Heart left ventricle (tissue), 16 donors: Measurements from ENCODE around the gene ARSD. TPM values are rescaled to one million over a fixed set of nuclear protein-coding genes. Genes with fewer than 3 reads are reported as not detected.

ENCODE experiments used
- ATAC-seq, 4 donors: fragments of 200-7000 bp; cut with Tn5 transposase; one replicate each; pipeline ENCODE4 v1.9.1; 2020 to 2022; ENCODE audit warnings: moderate library complexity in 4 of 4, mild to moderate bottlenecking in 3 of 4, moderate number of reproducible peaks in 1 of 4
- DNase-seq, 5 donors: peaks; one replicate each; pipeline ENCODE4 v3.0.0-alpha.2; 2020
- H3K27ac ChIP-seq, 12 donors: fragments of 200-600 bp; sonication (generic) in 4 of 12; one replicate each; pipeline versions ENCODE4 v1.5.0 to v1.8.0; 2016 to 2022; ENCODE audit warnings: mild to moderate bottlenecking in 2 of 12
- H3K27me3 ChIP-seq, 9 donors: fragments of 200-600 bp; sonication (generic) in 2 of 9; one replicate each; pipeline versions ENCODE4 v1.5.1 to v1.8.0; 2016 to 2022; ENCODE audit warnings: mild to moderate bottlenecking in 3 of 9
- H3K36me3 ChIP-seq, 9 donors: fragments of 200-600 bp; sonication (generic) in 2 of 9; one replicate each; pipeline versions ENCODE4 v1.5.0 to v1.8.0; 2018 to 2022; ENCODE audit warnings: mild to moderate bottlenecking in 2 of 9
- H3K4me1 ChIP-seq, 12 donors: fragments of 200-600 bp; sonication (generic) in 4 of 12; one replicate each; pipeline versions ENCODE4 v1.5.0 to v1.8.0; 2016 to 2022; ENCODE audit warnings: mild to moderate bottlenecking in 3 of 12
- H3K4me3 ChIP-seq, 12 donors: fragments of 200-600 bp; sonication (generic) in 4 of 12; one replicate each; pipeline versions ENCODE4 v1.5.0 to v1.8.0; 2017 to 2022; ENCODE audit warnings: mild to moderate bottlenecking in 9 of 12, moderate library complexity in 4 of 12
- H3K9me3 ChIP-seq, 12 donors: fragments of 200-600 bp; sonication (generic) in 4 of 12; one replicate each; pipeline versions ENCODE4 v1.5.0 to v1.8.0; 2016 to 2022; ENCODE audit warnings: mild to moderate bottlenecking in 1 of 12
- POLR2A ChIP-seq, 2 donors: fragments of 450-650 bp; IDR thresholded peaks; one replicate each; pipeline ENCODE4 v1.6.1; 2017; ENCODE audit warnings: antibody characterized with exemption in 2 of 2, mild to moderate bottlenecking in 2 of 2, moderate library complexity in 2 of 2
- WGBS, 4 donors: extraction: QIAGEN DNeasy Blood & Tissue Kit in 2 of 4; methylation state at CpG; one replicate each; pipeline versions ENCODE4 v1.1.5 to v1.1.7; 2013 to 2018; 5-methylcytosine and 5-hydroxymethylcytosine counted together
- intact Hi-C, 10 donors: fragments of 100-400 bp; cut with DNase I; formaldehyde crosslinking; loops; one replicate each; pipeline versions ENCODE4 v1.11.1 to v1.14.2; 2022
- polyA plus RNA-seq, 2 donors: library from polyadenylated mRNA; stranded (reverse); fragments of 200-250 nt; gene quantifications; one replicate each; pipeline ENCODE4 v1.2.3, GENCODE V29; 2013
- total RNA-seq, 9 donors: library from RNA; depleted of rRNA in 2 of 9; stranded (reverse); fragments of >200 nt in 2 of 9; fragmentation: NEBNext Ultra II Directional in 3 of 9; extraction: Animal tissue kit (Norgen Biotek cat#: 25700) in 3 of 9; gene quantifications; one replicate each; pipeline versions ENCODE4 v1.1.0 to v1.2.4, GENCODE V29; 2016 to 2023
- TF ChIP-seq, protein P1 (sequence below), 12 donors: fragments of 200-600 bp; sonication (generic) in 4 of 12; IDR thresholded peaks; one replicate each; pipeline versions ENCODE4 v1.5.0 to v1.8.0; 2018 to 2022; ENCODE audit warnings: antibody characterized with exemption in 12 of 12, mild to moderate bottlenecking in 5 of 12
- donor health status: ischemic (EF 13 %, LVEDD 7.1; RV severe dilation, severe dysfunction).
- donor health status: healthy with polysubstance abuse.
- donor health status: DM: no; HTN: yes; CAD: no.
- donor health status: DM: no; HTN: no; CAD: no.
- donor health status: ischemic (EF 25% LVEDD 6.9; RV normal size, moderate dysfunction).
- donor health status: ischemic (EF 25% LVEDD 5.7; RV mildly dilated, moderate dysfunction).
- donor health status: healthy.
- donor health status: DM: yes; HTN: yes; CAD: no.
- donor health status: ischemic (EF 35%, LVEDD 5.7; RV mildly dilated, moderate dysfunction).
- donor health status: nonischemic (EF 11% LVEDD 7.7; RV severe dilation, severe dysfunction).
- donor health status: DM: yes; HTN: yes; CAD: no.
- donor health status: PGD.
- donor health status: ischemic (EF 29% LVEDD 5.4; RV normal size, mild dysfunction).
- donor health status: nonischemic (EF 23%, LVEDD 6.1; RV moderate dilation, normal function).

The ARSD gene
- total and polyA plus RNA-seq, 11 donors = 3.2 to 23.6 (median 8.6) TPM

DNA sequence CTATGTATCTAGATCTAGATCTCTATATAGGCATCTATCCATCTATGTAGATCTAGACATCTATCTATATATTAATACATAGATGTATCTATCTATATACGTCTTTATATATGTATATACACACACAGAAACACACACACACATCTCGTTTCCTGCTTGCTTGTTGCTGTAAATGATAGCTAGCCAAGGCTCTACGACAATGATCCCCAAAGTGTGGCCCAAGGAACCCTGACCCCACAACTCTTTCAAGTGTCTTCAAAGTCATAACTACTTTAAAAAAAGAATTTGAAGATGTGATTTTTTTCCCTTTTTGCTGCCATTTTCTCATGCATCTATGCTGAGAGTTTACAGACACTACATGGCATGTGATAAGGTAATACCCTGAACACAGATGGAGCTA lies 71.6 kb downstream of the ARSD start:
- 74 to 86% (median 80%) methylated on average over 3 of the region's 3 CpGs for WGBS, 4 donors

GRCh38 chrX:2855761-2856160 lies 73.4 kb downstream of the ARSD start:
- H3K9me3 ChIP-seq = no peaks in the 10 kb centered on the region
- no peaks in the 10 kb centered on the region for H3K27me3 ChIP-seq
- intact Hi-C loops = no loop called here
- DNase-seq (no peak), ATAC-seq (no peak)
- 89 to 95% (median 91%) methylated on average over 2 of the region's 2 CpGs for WGBS, 4 donors
- TF ChIP-seq, protein P1, sequence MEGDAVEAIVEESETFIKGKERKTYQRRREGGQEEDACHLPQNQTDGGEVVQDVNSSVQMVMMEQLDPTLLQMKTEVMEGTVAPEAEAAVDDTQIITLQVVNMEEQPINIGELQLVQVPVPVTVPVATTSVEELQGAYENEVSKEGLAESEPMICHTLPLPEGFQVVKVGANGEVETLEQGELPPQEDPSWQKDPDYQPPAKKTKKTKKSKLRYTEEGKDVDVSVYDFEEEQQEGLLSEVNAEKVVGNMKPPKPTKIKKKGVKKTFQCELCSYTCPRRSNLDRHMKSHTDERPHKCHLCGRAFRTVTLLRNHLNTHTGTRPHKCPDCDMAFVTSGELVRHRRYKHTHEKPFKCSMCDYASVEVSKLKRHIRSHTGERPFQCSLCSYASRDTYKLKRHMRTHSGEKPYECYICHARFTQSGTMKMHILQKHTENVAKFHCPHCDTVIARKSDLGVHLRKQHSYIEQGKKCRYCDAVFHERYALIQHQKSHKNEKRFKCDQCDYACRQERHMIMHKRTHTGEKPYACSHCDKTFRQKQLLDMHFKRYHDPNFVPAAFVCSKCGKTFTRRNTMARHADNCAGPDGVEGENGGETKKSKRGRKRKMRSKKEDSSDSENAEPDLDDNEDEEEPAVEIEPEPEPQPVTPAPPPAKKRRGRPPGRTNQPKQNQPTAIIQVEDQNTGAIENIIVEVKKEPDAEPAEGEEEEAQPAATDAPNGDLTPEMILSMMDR (IDR thresholded peaks at IDR 0.05) = no peak
- no peak for TF ChIP-seq POLR2A (IDR thresholded peaks at IDR 0.05)
- no peak overlapping the region for H3K27ac ChIP-seq
- no peaks in the 10 kb centered on the region for H3K36me3 ChIP-seq
- no peak overlapping the region for H3K4me3 ChIP-seq
- H3K4me1 ChIP-seq = no peaks in the 10 kb centered on the region

More for the DNA sequence above, 71.6 kb downstream of the ARSD start:
- H3K36me3 ChIP-seq = no peaks in the 10 kb centered on the region
- intact Hi-C loops = no loop called here
- H3K27ac ChIP-seq = no peak overlapping the region
- TF ChIP-seq POLR2A (IDR thresholded peaks at IDR 0.05) = no peak
- H3K27me3 ChIP-seq = no peaks in the 10 kb centered on the region
- no peak for DNase-seq
- H3K9me3 ChIP-seq = no peaks in the 10 kb centered on the region
- H3K4me3 ChIP-seq = no peak overlapping the region
- no peaks in the 10 kb centered on the region for H3K4me1 ChIP-seq
- no peak for ATAC-seq

DNA sequence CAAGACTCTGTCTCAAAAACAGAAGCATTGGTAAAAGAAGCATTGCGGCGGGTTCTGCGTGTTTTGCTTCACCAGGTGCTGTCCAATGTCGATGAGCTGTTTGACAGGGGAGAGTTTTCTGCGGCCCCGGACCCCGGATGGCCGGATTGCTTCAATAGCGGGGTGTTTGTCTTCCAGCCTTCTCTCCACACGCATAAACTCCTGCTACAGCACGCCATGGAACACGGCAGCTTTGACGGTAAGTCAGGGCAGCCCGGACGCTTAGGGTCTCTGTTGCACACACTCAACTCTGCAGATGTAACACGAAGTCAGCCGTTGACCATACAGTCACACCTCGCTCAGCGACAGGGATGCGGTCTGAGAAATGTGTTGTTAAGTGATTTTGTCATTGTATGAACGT lies 74.2 kb downstream of the ARSD start:
- Histone ChIP-seq H3K36me3 (no peaks in the 10 kb centered on the region), H3K4me1 (no peaks in the 10 kb centered on the region), H3K27me3 (no peaks in the 10 kb centered on the region), H3K4me3 (no peak overlapping the region), H3K9me3 (no peaks in the 10 kb centered on the region), H3K27ac (no peak overlapping the region)
- TF ChIP-seq, protein P1 (IDR thresholded peaks at IDR 0.05) = no peak
- TF ChIP-seq POLR2A (IDR thresholded peaks at IDR 0.05) = no peak
- ATAC-seq (no peak), DNase-seq (no peak)
- 91 to 96% (median 94%) methylated on average over 21 of the region's 21 CpGs for WGBS, 4 donors
- intact Hi-C loops = no loop called here

Other genes starting within 250 kb of the ARSD start
- 100 to 1,000 TPM; 216 to 475 (median 264) TPM for gene CD99, start 238.0 kb downstream of the ARSD start, total RNA-seq
- 100 to 1,000 TPM; 302 to 477 TPM for gene CD99, start 238.0 kb downstream of the ARSD start, polyA plus RNA-seq
- under 1 TPM in 6 of 9 donors, not detected in 3; 0.28 to 0.85 (median 0.62) TPM for gene XG, start 177.3 kb downstream of the ARSD start, total RNA-seq
- gene XG, start 177.3 kb downstream of the ARSD start, polyA plus RNA-seq = under 1 TPM; 0.06 to 0.11 TPM
- 10 to 100 TPM in 1 of 9 donors, 1 to 10 TPM in 3, under 1 TPM in 5; 0.58 to 13.2 (median 1.00) TPM for gene GYG2, start 100.4 kb downstream of the ARSD start, total RNA-seq
- 1 to 10 TPM in 1 of 2 donors, under 1 TPM in 1; 0.38 to 1.2 TPM for gene GYG2, start 100.4 kb downstream of the ARSD start, polyA plus RNA-seq
- not detected for gene ARSH, start 77.2 kb upstream of the ARSD start, total RNA-seq
- not detected for gene ARSH, start 77.2 kb upstream of the ARSD start, polyA plus RNA-seq
- not detected for gene ARSF, start 112.1 kb upstream of the ARSD start, total RNA-seq
- not detected for gene ARSF, start 112.1 kb upstream of the ARSD start, polyA plus RNA-seq